Measurements from ENCODE around the gene SAMD14.

SAMD14 gene

GRCh38 chr17:50136096-50136687, 6.2 kb upstream of the SAMD14 start:
- Histone ChIP-seq H3K9me3 (ENCODE audit: control insufficient read depth, insufficient read depth, low read length) (no peaks in the 10 kb centered on the region; the same call in 1 of the 2 replicates), H3K9ac (ENCODE audit: low read depth, low read length) (no peak overlapping the region), H3K36me3 (ENCODE audit: insufficient read depth, low read length) (peaks cover 12% of the 10 kb centered on the region; the same call in 1 of the 2 replicates), H3K4me1 (ENCODE audit: insufficient read depth, low read length) (peaks cover 31% of the 10 kb centered on the region)

GRCh38 chr17:50135316-50136095, 5.5 kb upstream of the SAMD14 start:
- Histone ChIP-seq H3K36me3 (ENCODE audit: insufficient read depth, low read length) (peaks cover 12% of the 10 kb centered on the region; the same call in 1 of the 2 replicates), H3K9ac (ENCODE audit: low read depth, low read length) (no peak overlapping the region)

GRCh38 chr17:50134206-50135110, 4.5 kb upstream of the SAMD14 start:
- H3K9ac ChIP-seq (ENCODE audit: low read depth, low read length): no peak overlapping the region; the same call in 1 of the 2 replicates
- H3K9me3 ChIP-seq (ENCODE audit: control insufficient read depth, insufficient read depth, low read length): no peaks in the 10 kb centered on the region
- peaks cover 12% of the 10 kb centered on the region; the same call in 1 of the 2 replicates for H3K36me3 ChIP-seq (ENCODE audit: insufficient read depth, low read length)
- peaks cover 34% of the 10 kb centered on the region for H3K4me1 ChIP-seq (ENCODE audit: insufficient read depth, low read length)

More at GRCh38 chr17:50135316-50136095, 5.5 kb upstream of the SAMD14 start:
- Histone ChIP-seq H3K9me3 (ENCODE audit: control insufficient read depth, insufficient read depth, low read length) (no peaks in the 10 kb centered on the region; the same call in 1 of the 2 replicates), H3K4me1 (ENCODE audit: insufficient read depth, low read length) (peaks cover 34% of the 10 kb centered on the region)

GRCh38 chr17:50133769-50134099, 3.8 kb upstream of the SAMD14 start:
- Histone ChIP-seq H3K9me3 (ENCODE audit: control insufficient read depth, insufficient read depth, low read length) (no peaks in the 10 kb centered on the region), H3K36me3 (ENCODE audit: insufficient read depth, low read length) (0 out of 2 replicates have a peak, but pooled peaks cover 6% of the 10 kb centered on the region), H3K9ac (ENCODE audit: low read depth, low read length) (no peak overlapping the region; the same call in 1 of the 2 replicates), H3K4me1 (ENCODE audit: insufficient read depth, low read length) (peaks cover 34% of the 10 kb centered on the region)

GRCh38 chr17:50133028-50133768, 3.2 kb upstream of the SAMD14 start:
- Histone ChIP-seq H3K36me3 (ENCODE audit: insufficient read depth, low read length) (0 out of 2 replicates have a peak, but pooled peaks cover 3% of the 10 kb centered on the region), H3K9me3 (ENCODE audit: control insufficient read depth, insufficient read depth, low read length) (no peaks in the 10 kb centered on the region), H3K9ac (ENCODE audit: low read depth, low read length) (no peak overlapping the region; the same call in 1 of the 2 replicates)

GRCh38 chr17:50132104-50132794, 2.3 kb upstream of the SAMD14 start:
- no peaks in the 10 kb centered on the region for H3K9me3 ChIP-seq (ENCODE audit: control insufficient read depth, insufficient read depth, low read length)
- no peak overlapping the region for H3K9ac ChIP-seq (ENCODE audit: low read depth, low read length)
- no peaks in the 10 kb centered on the region for H3K36me3 ChIP-seq (ENCODE audit: insufficient read depth, low read length)
- H3K4me1 ChIP-seq (ENCODE audit: insufficient read depth, low read length): peaks cover 42% of the 10 kb centered on the region

More at GRCh38 chr17:50133028-50133768, 3.2 kb upstream of the SAMD14 start:
- H3K4me1 ChIP-seq (ENCODE audit: insufficient read depth, low read length): peaks cover 34% of the 10 kb centered on the region

GRCh38 chr17:50130559-50131305, 772 bp upstream of the SAMD14 start:
- peak overlapping the region; percentile 74; the same call in 1 of the 2 replicates for H3K9ac ChIP-seq (ENCODE audit: low read depth, low read length)
- H3K9me3 ChIP-seq (ENCODE audit: control insufficient read depth, insufficient read depth, low read length): no peaks in the 10 kb centered on the region
- H3K36me3 ChIP-seq (ENCODE audit: insufficient read depth, low read length): no peaks in the 10 kb centered on the region
- peaks cover 42% of the 10 kb centered on the region for H3K4me1 ChIP-seq (ENCODE audit: insufficient read depth, low read length)

GRCh38 chr17:50129353-50129727, 620 bp downstream of the SAMD14 start:
- Histone ChIP-seq H3K36me3 (ENCODE audit: insufficient read depth, low read length) (no peaks in the 10 kb centered on the region), H3K4me1 (ENCODE audit: insufficient read depth, low read length) (peaks cover 38% of the 10 kb centered on the region), H3K9ac (ENCODE audit: low read depth, low read length) (peak overlapping the region; percentile 70; the same call in 1 of the 2 replicates), H3K9me3 (ENCODE audit: control insufficient read depth, insufficient read depth, low read length) (no peaks in the 10 kb centered on the region)

GRCh38 chr17:50128441-50129352, 1.3 kb downstream of the SAMD14 start:
- H3K9me3 ChIP-seq (ENCODE audit: control insufficient read depth, insufficient read depth, low read length): no peaks in the 10 kb centered on the region
- H3K4me1 ChIP-seq (ENCODE audit: insufficient read depth, low read length): peaks cover 39% of the 10 kb centered on the region
- H3K9ac ChIP-seq (ENCODE audit: low read depth, low read length): peak overlapping the region; percentile 70; the same call in 1 of the 2 replicates
- H3K36me3 ChIP-seq (ENCODE audit: insufficient read depth, low read length): no peaks in the 10 kb centered on the region

GRCh38 chr17:50127697-50128361, 2.1 kb downstream of the SAMD14 start:
- Histone ChIP-seq H3K4me1 (ENCODE audit: insufficient read depth, low read length) (peaks cover 40% of the 10 kb centered on the region), H3K36me3 (ENCODE audit: insufficient read depth, low read length) (no peaks in the 10 kb centered on the region), H3K9me3 (ENCODE audit: control insufficient read depth, insufficient read depth, low read length) (no peaks in the 10 kb centered on the region), H3K9ac (ENCODE audit: low read depth, low read length) (peak overlapping the region; percentile 70; the same call in 1 of the 2 replicates)

- peaks cover 31% of the 10 kb centered on the region for H3K4me1 ChIP-seq (ENCODE audit: insufficient read depth, low read length)
- H3K9ac ChIP-seq (ENCODE audit: low read depth, low read length): no peak overlapping the region
- H3K9me3 ChIP-seq (ENCODE audit: control insufficient read depth, insufficient read depth, low read length): no peaks in the 10 kb centered on the region
- no peaks in the 10 kb centered on the region for H3K36me3 ChIP-seq (ENCODE audit: insufficient read depth, low read length)
These were observed 4.5 kb downstream of the SAMD14 start for GRCh38 chr17:50125420-50125997.
